Measurements from ENCODE around the gene FAM90A1.
"Not testable (repeated sequence)": the region's sequence is repeated elsewhere in the genome, so short reads cannot be mapped to it uniquely, and the experiment has no call there.

GRCh38 chr12:8251616-8252015 is 24.2 kb upstream of the FAM90A1 start:
- TF ChIP-seq CTCF (IDR thresholded peaks at IDR 0.05); ZFX (IDR thresholded peaks at IDR 0.05; ENCODE audit: borderline replicate concordance): not testable (repeated sequence)
